Stimulated activated CD8-positive, alpha-beta memory T cell treated with anti-CD3 and anti-CD28 coated beads, Interleukin-7, amount 100 ng/mL, for 24 hours (primary cell): ENCODE measurements around the gene RNF111.
A peak's percentile ranks its signal among the peaks of the same experiment; 100 is the strongest.
"Not testable (repeated sequence)": the region's sequence is repeated elsewhere in the genome, so short reads cannot be mapped to it uniquely, and the experiment has no call there.

ENCODE experiments used
- DNase-seq: peaks from one replicate; pipeline ENCODE4 v3.0.0-alpha.2; 2020; ENCODE audit warnings: low read depth

Gene RNF111

GRCh38 chr15:59133929-59134427 is 146.5 kb downstream of the RNF111 start:
- no peak for DNase-seq

GRCh38 chr15:59137566-59137965 is 150.1 kb downstream of the RNF111 start:
- DNase-seq = no peak

- peak; percentile 9 for DNase-seq
Observed at GRCh38 chr15:59138243-59138642, 150.8 kb downstream of the RNF111 start.

GRCh38 chr15:59140422-59141226 is 153.2 kb downstream of the RNF111 start:
- no peak for DNase-seq

- no peak for DNase-seq
Observed at GRCh38 chr15:59143281-59143680, 155.8 kb downstream of the RNF111 start.

GRCh38 chr15:59144594-59144993 is 157.1 kb downstream of the RNF111 start:
- DNase-seq = not testable (repeated sequence)
